GM23338 (cell line): ENCODE results near the gene GNLY.

Source experiments
- EZH2 ChIP-seq: fragments of 200-600 bp; sonication (generic); IDR thresholded peaks from one replicate; pipeline ENCODE4 v1.8.0; 2017; ENCODE audit warnings: antibody characterized with exemption, mild to moderate bottlenecking, low read depth; ENCODE audit not compliant: unreplicated experiment
- EZH2phosphoT487 ChIP-seq: fragments of 200-600 bp; sonication (generic); IDR thresholded peaks from one replicate; pipeline ENCODE4 v1.8.1; 2018; ENCODE audit warnings: antibody characterized with exemption; ENCODE audit not compliant: unreplicated experiment
- POLR2AphosphoS5 ChIP-seq: IDR thresholded peaks from 2 replicates; pipeline ENCODE4 v1.6.1; 2016; ENCODE audit warnings: antibody characterized with exemption, low read depth
- ZNF114 ChIP-seq: fragments of 250-450 bp; sonication (Bioruptor Pico); IDR thresholded peaks from 2 replicates; pipeline ENCODE4 v1.5.0; 2020; ENCODE audit warnings: mild to moderate bottlenecking, moderate library complexity
- TF ChIP-seq, protein P1 (sequence below), 2 experiments: fragments of 200-600 bp in 1 of 2; sonication (generic) in 1 of 2; conservative IDR thresholded peaks; 2 replicates each; pipeline versions ENCODE4 v1.5.1 to v1.6.1; 2016 to 2017; ENCODE audit warnings: antibody characterized with exemption in 2 of 2, low read depth in 2 of 2, mild to moderate bottlenecking in 2 of 2, moderate library complexity in 1 of 2

DNA sequence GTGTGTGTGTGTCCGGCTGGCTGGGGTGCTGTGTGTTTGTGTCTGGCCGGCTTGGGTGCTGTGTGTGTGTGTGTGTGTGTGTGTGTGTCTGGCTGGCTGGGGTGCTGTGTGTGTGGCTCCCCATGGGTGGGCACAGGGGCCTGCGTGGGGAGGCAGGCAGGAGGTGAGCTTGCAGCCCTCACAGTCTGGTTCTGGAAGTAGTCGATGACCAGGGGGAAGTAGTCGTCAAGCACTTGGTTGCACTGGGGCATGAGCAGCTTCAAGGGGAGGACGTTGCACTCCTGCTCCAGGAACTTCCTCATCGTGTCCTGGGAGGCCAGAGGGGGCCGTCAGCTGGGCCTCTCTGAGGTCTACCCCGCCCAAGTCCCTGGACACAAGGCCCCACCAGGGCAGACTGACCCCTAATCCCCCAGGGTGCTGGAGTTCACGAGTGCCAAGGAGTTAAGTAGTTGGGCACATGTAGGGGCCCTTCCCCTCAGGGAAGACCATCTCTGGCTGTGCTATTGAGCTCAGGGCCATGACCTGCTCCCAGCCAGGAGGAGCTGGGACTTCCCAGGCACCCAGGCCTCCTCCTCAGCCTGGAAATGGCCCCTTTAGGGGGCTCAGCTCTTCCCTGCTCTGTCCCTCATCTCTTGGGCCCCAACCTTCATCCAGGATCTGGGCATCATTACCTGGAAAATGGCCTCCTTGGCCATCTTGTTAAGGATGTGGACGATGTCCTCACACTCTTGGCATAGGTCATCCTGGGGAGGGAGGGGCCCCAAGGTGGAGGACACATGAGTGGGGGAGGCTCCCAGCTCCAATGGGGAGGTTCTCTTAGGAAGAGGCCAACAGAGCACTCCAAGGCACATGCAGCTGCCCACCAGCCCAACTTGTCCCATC lies 27.5 kb upstream of the GNLY start:
- TF ChIP-seq POLR2AphosphoS5 (no peak), EZH2phosphoT487 (no peak), EZH2 (no peak), ZNF114 (no peak)
- TF ChIP-seq, protein P1, sequence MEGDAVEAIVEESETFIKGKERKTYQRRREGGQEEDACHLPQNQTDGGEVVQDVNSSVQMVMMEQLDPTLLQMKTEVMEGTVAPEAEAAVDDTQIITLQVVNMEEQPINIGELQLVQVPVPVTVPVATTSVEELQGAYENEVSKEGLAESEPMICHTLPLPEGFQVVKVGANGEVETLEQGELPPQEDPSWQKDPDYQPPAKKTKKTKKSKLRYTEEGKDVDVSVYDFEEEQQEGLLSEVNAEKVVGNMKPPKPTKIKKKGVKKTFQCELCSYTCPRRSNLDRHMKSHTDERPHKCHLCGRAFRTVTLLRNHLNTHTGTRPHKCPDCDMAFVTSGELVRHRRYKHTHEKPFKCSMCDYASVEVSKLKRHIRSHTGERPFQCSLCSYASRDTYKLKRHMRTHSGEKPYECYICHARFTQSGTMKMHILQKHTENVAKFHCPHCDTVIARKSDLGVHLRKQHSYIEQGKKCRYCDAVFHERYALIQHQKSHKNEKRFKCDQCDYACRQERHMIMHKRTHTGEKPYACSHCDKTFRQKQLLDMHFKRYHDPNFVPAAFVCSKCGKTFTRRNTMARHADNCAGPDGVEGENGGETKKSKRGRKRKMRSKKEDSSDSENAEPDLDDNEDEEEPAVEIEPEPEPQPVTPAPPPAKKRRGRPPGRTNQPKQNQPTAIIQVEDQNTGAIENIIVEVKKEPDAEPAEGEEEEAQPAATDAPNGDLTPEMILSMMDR (conservative IDR thresholded peaks at IDR 0.05; ENCODE audit: low read depth in 2 of 2) = no peak
